Esophagus muscularis mucosa (tissue), 4 donors: ENCODE results near the gene MCF2L2.

Source experiments
- CTCF ChIP-seq, 3 experiments: fragments of 200-600 bp in 2 of 3; fragments of 450-650 bp in 1 of 3; sonication (generic) in 2 of 3; IDR thresholded peaks; one replicate each; pipeline ENCODE4 v1.5.1; 2017 to 2019; ENCODE audit warnings: antibody characterized with exemption in 3 of 3, mild to moderate bottlenecking in 2 of 3, moderate library complexity in 1 of 3
- EP300 ChIP-seq: sonication (generic); formaldehyde crosslinking; IDR thresholded peaks from one replicate; pipeline ENCODE4 v1.6.1; 2017; ENCODE audit warnings: antibody characterized with exemption
- POLR2A ChIP-seq: fragments of 450-650 bp; IDR thresholded peaks from one replicate; pipeline ENCODE4 v1.6.1; 2017; ENCODE audit warnings: antibody characterized with exemption, moderate library complexity, mild to moderate bottlenecking, low read depth

- no peak for TF ChIP-seq CTCF (IDR thresholded peaks at IDR 0.05)
- TF ChIP-seq EP300 = no peak
- no peak for TF ChIP-seq POLR2A
Measured at GRCh38 chr3:183439515-183439914, 11.1 kb upstream of the MCF2L2 start.
